Caco-2 (cell line): ENCODE data around the gene IGFN1. TPM values are rescaled to one million over a fixed set of nuclear protein-coding genes. Genes with fewer than 3 reads are reported as not detected.

Source experiments
- BruUV-seq: library from RNA; stranded (reverse); fragments of 400-500 nt; replicated peaks from 2 replicates; lab custom pipeline; 2021; lab: Mats Ljungman, UMichigan
- CTCF ChIA-PET: fragments of 300-600 bp; sonication (Branson Sonifier 250); formaldehyde crosslinking; loops from one replicate; lab custom pipeline; 2022; ENCODE audit warnings: antibody characterized with exemption; lab: Charles Lee
- POLR2A ChIA-PET: fragments of 300-600 bp; sonication (Branson Sonifier 250); formaldehyde crosslinking; loops from one replicate; lab custom pipeline; 2022; ENCODE audit warnings: antibody characterized with exemption; lab: Charles Lee
- DNase-seq, 2 experiments: peaks; one replicate each; pipeline versions ENCODE4 v3.0.0 to v3.0.0-alpha.2; 2020 to 2022
- H3K27me3 ChIP-seq: replicated peaks from 2 replicates; pipeline ENCODE4 v1.6.0; 2011; ENCODE audit warnings: low read length; ENCODE audit not compliant: control insufficient read depth, insufficient read depth
- H3K36me3 ChIP-seq: 2 replicates; pipeline ENCODE4 v1.5.1; 2011; ENCODE audit warnings: low read length; ENCODE audit not compliant: control insufficient read depth, insufficient read depth
- H3K4me1 ChIP-seq: fragments of 250-450 bp; sonication (Bioruptor Pico); 2 replicates; pipeline ENCODE4 v1.5.1; 2020; ENCODE audit warnings: mild to moderate bottlenecking
- H3K4me3 ChIP-seq: 2 replicates; pipeline ENCODE4 v1.5.1; 2011; ENCODE audit warnings: low read depth, mild to moderate bottlenecking, control low read depth, low read length
- H3K9me3 ChIP-seq: fragments of 250-450 bp; sonication (Bioruptor Pico); 2 replicates; pipeline ENCODE4 v1.5.1; 2020; ENCODE audit warnings: mild to moderate bottlenecking, moderate library complexity
- H3K27ac Mint-ChIP-seq: one replicate; pipeline ENCODE4 v1.8.0; 2022; ENCODE audit warnings: mixed read lengths; ENCODE audit not compliant: unreplicated experiment
- H3K27me3 Mint-ChIP-seq: one replicate; pipeline ENCODE4 v1.8.0; 2022; ENCODE audit warnings: mixed read lengths; ENCODE audit not compliant: insufficient read depth, unreplicated experiment
- H3K36me3 Mint-ChIP-seq: one replicate; pipeline ENCODE4 v1.8.0; 2022; ENCODE audit warnings: mild to moderate bottlenecking, mixed read lengths; ENCODE audit not compliant: insufficient read depth, unreplicated experiment
- H3K4me1 Mint-ChIP-seq: one replicate; pipeline ENCODE4 v1.8.0; 2022; ENCODE audit warnings: low read depth, mixed read lengths; ENCODE audit not compliant: unreplicated experiment
- H3K4me3 Mint-ChIP-seq: one replicate; pipeline ENCODE4 v1.8.0; 2022; ENCODE audit warnings: mild to moderate bottlenecking, moderate library complexity, mixed read lengths; ENCODE audit not compliant: unreplicated experiment
- H3K9me3 Mint-ChIP-seq: one replicate; pipeline ENCODE4 v1.8.0; 2022; ENCODE audit warnings: mixed read lengths; ENCODE audit not compliant: unreplicated experiment
- intact Hi-C: fragments of 100-400 bp; cut with micrococcal nuclease; formaldehyde crosslinking; loops from one replicate; pipeline ENCODE4 v1.10.0; 2022; ENCODE audit not compliant: unreplicated experiment
- total RNA-seq: library from RNA; stranded (reverse); gene quantifications from 2 replicates; pipeline ENCODE4 v1.2.3, GENCODE V29; 2022
- TF ChIP-seq, protein P1 (sequence below), 2 experiments: fragments of 200-600 bp in 1 of 2; IDR thresholded peaks; 1 replicate in 1 of 2; 2 replicates in 1 of 2; pipeline versions ENCODE4 v1.5.1 to v1.8.0; 2011 to 2022; ENCODE audit warnings: antibody characterized with exemption in 1 of 2, control low read depth in 1 of 2, inconsistent platforms in 1 of 2, low read depth in 1 of 2, low read length in 1 of 2, mild to moderate bottlenecking in 1 of 2, moderate library complexity in 1 of 2; ENCODE audit not compliant: insufficient read depth in 1 of 2, severe bottlenecking in 1 of 2, unreplicated experiment in 1 of 2

The IGFN1 gene
- total RNA-seq, 1 experiment from 2014 or later, result 0.23 TPM

DNA sequence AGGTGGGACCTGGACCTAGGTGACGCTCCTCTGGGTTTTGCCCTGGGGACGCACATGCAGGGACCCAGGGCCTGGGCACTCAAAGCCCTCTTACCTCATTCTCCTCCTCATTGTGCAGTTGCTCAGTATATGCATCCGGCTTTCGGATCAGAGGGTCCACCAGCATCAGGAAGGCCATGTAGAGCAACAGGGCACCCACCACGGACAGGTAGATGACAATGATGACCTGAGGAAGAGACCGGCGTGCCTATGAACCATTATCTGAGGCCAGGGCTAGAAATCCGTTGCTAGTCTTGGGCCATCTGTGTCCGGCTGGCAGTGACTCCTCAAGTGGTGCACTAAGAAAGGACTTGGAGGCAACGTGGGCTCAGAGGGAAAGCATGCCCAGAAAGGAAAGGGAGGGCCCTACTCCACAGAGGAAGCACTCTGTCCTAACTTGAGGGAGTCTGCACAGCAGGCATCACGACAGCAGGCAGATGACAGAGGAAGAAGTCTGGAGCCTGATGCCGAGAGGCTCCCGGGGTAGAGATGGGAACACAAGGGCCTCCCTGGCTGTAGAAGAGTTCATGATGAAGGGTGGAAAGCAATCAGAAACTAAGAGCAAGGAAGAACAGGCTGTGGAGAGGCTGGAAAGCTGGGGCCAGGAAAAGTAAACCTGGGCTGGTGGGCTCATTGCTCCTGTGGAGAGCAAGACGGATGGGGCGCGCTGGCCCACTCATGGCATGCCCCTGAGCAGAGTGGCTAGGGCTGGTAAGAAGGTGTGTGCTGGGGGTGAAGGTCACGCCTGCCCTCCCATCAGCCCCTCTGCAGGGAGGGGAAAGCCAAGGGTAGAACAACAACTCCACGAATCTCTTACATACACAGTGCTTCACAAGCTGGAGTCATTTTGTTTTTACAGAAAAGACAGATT lies 46.6 kb upstream of the IGFN1 start:
- peaks cover 40% of the 10 kb centered on the region for H3K36me3 Mint-ChIP-seq

DNA sequence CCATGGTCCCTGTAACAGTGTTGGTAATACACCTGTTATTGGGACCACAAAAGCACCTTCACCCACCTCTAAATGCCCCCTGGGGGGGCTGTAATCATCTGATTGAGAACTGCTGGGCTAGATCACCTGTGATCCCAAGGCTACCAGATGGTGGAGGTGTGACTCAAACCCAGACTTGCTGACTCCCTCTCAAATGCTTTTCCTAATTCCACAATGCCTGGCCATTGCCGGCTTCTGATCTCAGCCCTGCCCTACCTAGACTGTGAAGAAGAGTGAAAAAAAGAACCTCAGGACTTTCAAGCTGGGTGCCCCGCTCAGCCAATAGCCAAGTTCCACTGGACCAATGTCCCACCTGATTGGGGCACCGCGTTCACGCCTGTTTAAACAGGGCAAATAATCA lies 45.9 kb upstream of the IGFN1 start:
- H3K4me3 Mint-ChIP-seq, result no peak overlapping the region
- BruUV-seq, result no TSS peak

More for the DNA sequence above, 46.6 kb upstream of the IGFN1 start:
- H3K4me1 ChIP-seq, result no peaks in the 10 kb centered on the region; the same call in 1 of the 2 replicates
- no peak for DNase-seq
- no peaks in the 10 kb centered on the region for H3K9me3 ChIP-seq
- H3K4me1 Mint-ChIP-seq, result peaks cover 6% of the 10 kb centered on the region
- H3K4me3 ChIP-seq, result no peak overlapping the region
- no TSS peak for BruUV-seq
- H3K9me3 Mint-ChIP-seq, result no peaks in the 10 kb centered on the region
- intact Hi-C loops, result no loop called here
- H3K27ac Mint-ChIP-seq, result no peak overlapping the region
- no peak overlapping the region for H3K4me3 Mint-ChIP-seq
- CTCF ChIA-PET, result no interaction called here
- no peaks in the 10 kb centered on the region for H3K27me3 Mint-ChIP-seq
- H3K36me3 ChIP-seq, result peaks cover 7% of the 10 kb centered on the region; the same call in 1 of the 2 replicates
- no peaks in the 10 kb centered on the region for H3K27me3 ChIP-seq
- POLR2A ChIA-PET, result no interaction called here
- TF ChIP-seq, protein P1, sequence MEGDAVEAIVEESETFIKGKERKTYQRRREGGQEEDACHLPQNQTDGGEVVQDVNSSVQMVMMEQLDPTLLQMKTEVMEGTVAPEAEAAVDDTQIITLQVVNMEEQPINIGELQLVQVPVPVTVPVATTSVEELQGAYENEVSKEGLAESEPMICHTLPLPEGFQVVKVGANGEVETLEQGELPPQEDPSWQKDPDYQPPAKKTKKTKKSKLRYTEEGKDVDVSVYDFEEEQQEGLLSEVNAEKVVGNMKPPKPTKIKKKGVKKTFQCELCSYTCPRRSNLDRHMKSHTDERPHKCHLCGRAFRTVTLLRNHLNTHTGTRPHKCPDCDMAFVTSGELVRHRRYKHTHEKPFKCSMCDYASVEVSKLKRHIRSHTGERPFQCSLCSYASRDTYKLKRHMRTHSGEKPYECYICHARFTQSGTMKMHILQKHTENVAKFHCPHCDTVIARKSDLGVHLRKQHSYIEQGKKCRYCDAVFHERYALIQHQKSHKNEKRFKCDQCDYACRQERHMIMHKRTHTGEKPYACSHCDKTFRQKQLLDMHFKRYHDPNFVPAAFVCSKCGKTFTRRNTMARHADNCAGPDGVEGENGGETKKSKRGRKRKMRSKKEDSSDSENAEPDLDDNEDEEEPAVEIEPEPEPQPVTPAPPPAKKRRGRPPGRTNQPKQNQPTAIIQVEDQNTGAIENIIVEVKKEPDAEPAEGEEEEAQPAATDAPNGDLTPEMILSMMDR (IDR thresholded peaks at IDR 0.05; ENCODE audit: insufficient read depth in 1 of 2, low read depth in 1 of 2, low read length in 1 of 2, severe bottlenecking in 1 of 2, unreplicated experiment in 1 of 2), result no peak

DNA sequence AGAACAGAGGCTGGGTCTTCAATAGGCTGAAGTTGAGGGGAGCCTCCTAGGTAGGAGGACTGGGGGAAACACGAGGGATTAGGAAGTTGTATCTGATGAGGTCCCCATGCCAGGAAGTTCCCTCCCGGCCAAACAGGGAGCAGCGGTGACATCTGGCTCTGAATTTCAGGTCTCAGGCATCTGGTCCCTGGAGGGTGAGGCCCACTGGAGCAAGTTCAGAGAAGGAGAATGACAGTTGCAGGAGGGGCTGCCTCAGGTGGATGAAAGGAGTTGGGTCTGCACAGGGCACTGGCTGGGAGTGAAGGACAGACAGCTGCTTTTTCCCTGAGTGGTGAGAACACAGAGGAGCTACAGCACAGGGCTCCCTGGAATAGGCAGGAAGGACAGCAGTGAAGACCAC lies 45.5 kb upstream of the IGFN1 start:
- Histone ChIP-seq H3K27me3 (no peaks in the 10 kb centered on the region), H3K4me1 (no peaks in the 10 kb centered on the region; the same call in 1 of the 2 replicates), H3K36me3 (peaks cover 10% of the 10 kb centered on the region; the same call in 1 of the 2 replicates), H3K4me3 (no peak overlapping the region), H3K9me3 (no peaks in the 10 kb centered on the region)
- Mint-ChIP-seq H3K27ac (no peak overlapping the region), H3K4me1 (peaks cover 2% of the 10 kb centered on the region), H3K27me3 (no peaks in the 10 kb centered on the region), H3K9me3 (no peaks in the 10 kb centered on the region), H3K4me3 (no peak overlapping the region), H3K36me3 (peaks cover 41% of the 10 kb centered on the region)
- CTCF ChIA-PET, result no interaction called here
- no peak for DNase-seq
- intact Hi-C loops, result no loop called here
- TF ChIP-seq, protein P1 (IDR thresholded peaks at IDR 0.05; ENCODE audit: insufficient read depth in 1 of 2, low read depth in 1 of 2, low read length in 1 of 2, severe bottlenecking in 1 of 2, unreplicated experiment in 1 of 2), result no peak
- no TSS peak for BruUV-seq
- POLR2A ChIA-PET, result no interaction called here

More for the DNA sequence above, 45.9 kb upstream of the IGFN1 start:
- H3K4me3 ChIP-seq, result no peak overlapping the region
- POLR2A ChIA-PET, result no interaction called here
- no peak for DNase-seq
- no peaks in the 10 kb centered on the region for H3K27me3 ChIP-seq
- peaks cover 8% of the 10 kb centered on the region; the same call in 1 of the 2 replicates for H3K36me3 ChIP-seq
- CTCF ChIA-PET, result no interaction called here
- no peaks in the 10 kb centered on the region for H3K9me3 ChIP-seq
- peaks cover 6% of the 10 kb centered on the region for H3K4me1 Mint-ChIP-seq
- H3K27me3 Mint-ChIP-seq, result no peaks in the 10 kb centered on the region
- TF ChIP-seq, protein P1 (IDR thresholded peaks at IDR 0.05; ENCODE audit: insufficient read depth in 1 of 2, low read depth in 1 of 2, low read length in 1 of 2, severe bottlenecking in 1 of 2, unreplicated experiment in 1 of 2), result no peak
- no peaks in the 10 kb centered on the region for H3K9me3 Mint-ChIP-seq
- intact Hi-C loops, result no loop called here
- peaks cover 39% of the 10 kb centered on the region for H3K36me3 Mint-ChIP-seq
- H3K27ac Mint-ChIP-seq, result no peak overlapping the region
- no peaks in the 10 kb centered on the region; the same call in 1 of the 2 replicates for H3K4me1 ChIP-seq
